Liver (tissue), 3 donors: ENCODE data around the gene PLVAP.
A peak's percentile ranks its signal among the peaks of the same experiment; 100 is the strongest.

Experiments
- CTCF ChIP-seq: fragments of 150-350 bp; IDR thresholded peaks from 2 replicates; pipeline ENCODE4 v1.5.1; 2017; ENCODE audit warnings: improper control_type of control experiment, low read depth, low read length; ENCODE audit not compliant: missing input control
- EGR1 ChIP-seq, 2 donors: IDR thresholded peaks; 2 replicates each; pipeline ENCODE4 v1.6.1; 2016 to 2018; ENCODE audit warnings: antibody characterized with exemption in 2 of 2, low read depth in 2 of 2
- MAX ChIP-seq: IDR thresholded peaks from 2 replicates; pipeline ENCODE4 v1.6.1; 2016; ENCODE audit warnings: antibody characterized with exemption
- REST ChIP-seq: IDR thresholded peaks from 2 replicates; pipeline ENCODE4 v1.6.1; 2016; ENCODE audit warnings: antibody characterized with exemption, mild to moderate bottlenecking
- SP1 ChIP-seq: IDR thresholded peaks from 2 replicates; pipeline ENCODE4 v1.6.1; 2018; ENCODE audit warnings: antibody characterized with exemption, mild to moderate bottlenecking
- TAF1 ChIP-seq: conservative IDR thresholded peaks from 2 replicates; pipeline ENCODE4 v1.6.1; 2016; ENCODE audit warnings: antibody characterized with exemption, mild to moderate bottlenecking
- YY1 ChIP-seq: IDR thresholded peaks from 2 replicates; pipeline ENCODE4 v1.6.1; 2016; ENCODE audit warnings: antibody characterized with exemption, mild to moderate bottlenecking
- ZBTB33 ChIP-seq: IDR thresholded peaks from 2 replicates; pipeline ENCODE4 v1.6.1; 2016; ENCODE audit warnings: antibody characterized with exemption
- donor health status: healthy.
- donor health status: healthy.

- TF ChIP-seq CTCF (peak; percentile 89), ZBTB33 (peak; percentile 66), MAX (peak; percentile 58), TAF1 (peak; percentile 36), YY1 (peak; percentile 65), REST (peak; percentile 78), EGR1 (IDR thresholded peaks at IDR 0.05; ENCODE audit: low read depth in 2 of 2) (peak; percentile 46 to 59), SP1 (peak; percentile 68)
Observed at GRCh38 chr19:17305517-17306284, 71.4 kb downstream of the PLVAP start, which contains the start of gene MRPL34.
